Stimulated activated CD8-positive, alpha-beta memory T cell treated with anti-CD3 and anti-CD28 coated beads, Interleukin-4, amount 100 ng/mL, for 1 hour (primary cell): ENCODE measurements around the gene STK10.
A peak's percentile ranks its signal among the peaks of the same experiment; 100 is the strongest.

ENCODE experiments used
- DNase-seq, 2 donors: peaks; one replicate each; pipeline ENCODE4 v3.0.0-alpha.2; 2020; ENCODE audit warnings: low read depth in 2 of 2, low spot score in 1 of 2

STK10 gene

DNA sequence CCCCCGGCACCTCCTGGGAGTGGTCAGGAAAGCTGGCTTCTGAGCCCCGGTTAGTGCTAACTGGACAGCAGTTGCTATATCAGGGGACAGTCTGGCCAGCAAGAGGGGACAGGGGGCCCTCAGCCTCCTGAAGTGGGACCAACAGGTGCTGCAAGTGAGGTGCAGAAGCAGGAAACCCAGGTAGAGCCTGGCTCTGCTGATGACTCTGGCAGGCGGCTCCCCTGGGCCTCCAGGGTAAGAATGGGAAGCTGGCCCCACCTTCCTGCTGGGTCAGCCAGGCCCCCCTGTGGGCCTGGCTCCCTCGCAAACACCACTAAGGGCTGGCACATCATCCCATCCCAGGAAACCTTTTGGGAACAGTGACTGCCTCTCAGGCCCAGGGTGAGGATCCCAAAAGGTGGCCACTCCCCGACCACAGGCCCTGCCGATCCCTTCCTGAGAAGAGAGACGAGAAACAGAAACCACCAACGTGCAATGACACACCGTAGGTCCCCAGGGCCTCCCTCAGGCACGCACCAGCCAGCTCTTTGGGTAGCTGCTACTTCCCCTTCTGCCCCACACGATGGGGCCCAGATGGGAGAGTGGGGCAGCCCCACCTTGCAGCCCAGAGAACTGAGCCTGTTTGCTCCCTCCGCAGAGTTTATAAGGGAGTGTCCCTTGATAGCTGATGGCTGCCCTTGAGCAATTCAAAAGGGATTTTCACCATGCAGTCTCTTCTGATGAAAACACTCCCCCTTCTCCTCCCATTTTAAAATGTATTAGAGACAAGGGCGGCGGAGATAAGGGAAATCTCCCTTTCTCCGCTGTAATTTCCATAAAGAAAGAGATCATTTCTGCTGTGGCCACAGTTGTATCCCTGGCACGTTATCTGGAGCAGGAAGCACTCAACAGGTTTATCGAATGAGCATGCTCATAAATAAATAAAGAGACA lies 76.8 kb downstream of the STK10 start:
- DNase-seq, result peak in 1 of 2 donors; percentile 55

- no peak for DNase-seq
Measured at GRCh38 chr5:172110260-172110815, 77.7 kb downstream of the STK10 start.

DNA sequence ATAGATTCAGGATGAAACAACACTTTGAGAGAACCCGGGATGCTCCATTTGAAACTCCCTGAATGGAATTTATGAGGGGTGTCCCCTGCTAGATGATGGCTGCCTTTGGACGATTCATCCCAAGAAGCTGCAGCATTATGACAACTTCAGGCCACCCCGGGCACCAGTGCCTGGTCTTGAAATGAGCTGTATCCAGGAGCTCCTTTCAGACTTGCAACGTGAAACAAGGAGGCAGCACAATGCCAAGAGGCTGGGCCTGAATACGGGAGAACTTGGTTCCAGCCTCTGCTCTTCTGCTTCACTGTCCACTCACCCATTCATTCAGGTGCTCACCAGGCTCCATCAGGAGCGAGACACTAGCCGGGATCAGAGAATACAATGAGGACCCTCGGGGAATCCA lies 78.3 kb downstream of the STK10 start:
- no peak for DNase-seq

DNA sequence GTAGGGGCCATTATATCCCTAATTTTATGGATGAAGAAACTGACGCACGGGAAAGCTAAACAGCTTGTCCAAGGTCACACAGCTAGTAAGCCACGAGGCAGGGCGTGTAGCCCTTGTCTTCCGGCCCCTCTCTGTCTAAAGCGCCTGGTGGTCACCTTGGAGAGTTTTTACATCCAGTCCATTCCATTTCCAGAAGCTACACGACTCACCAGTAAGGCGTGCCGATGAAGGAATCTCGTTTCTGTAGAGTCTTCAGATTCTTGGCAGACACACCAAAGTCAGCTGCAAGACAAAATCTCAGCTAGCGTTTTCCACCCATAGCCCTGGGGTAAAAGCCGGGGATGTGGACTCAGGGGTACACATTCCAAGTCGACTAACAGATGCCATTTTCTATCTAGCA lies 80.5 kb downstream of the STK10 start:
- no peak for DNase-seq

GRCh38 chr5:172106511-172107356 lies 81.3 kb downstream of the STK10 start:
- DNase-seq, result peak; percentile 39 to 50

- DNase-seq, result no peak
Measured at GRCh38 chr5:172105811-172106210, 82.2 kb downstream of the STK10 start.

DNA sequence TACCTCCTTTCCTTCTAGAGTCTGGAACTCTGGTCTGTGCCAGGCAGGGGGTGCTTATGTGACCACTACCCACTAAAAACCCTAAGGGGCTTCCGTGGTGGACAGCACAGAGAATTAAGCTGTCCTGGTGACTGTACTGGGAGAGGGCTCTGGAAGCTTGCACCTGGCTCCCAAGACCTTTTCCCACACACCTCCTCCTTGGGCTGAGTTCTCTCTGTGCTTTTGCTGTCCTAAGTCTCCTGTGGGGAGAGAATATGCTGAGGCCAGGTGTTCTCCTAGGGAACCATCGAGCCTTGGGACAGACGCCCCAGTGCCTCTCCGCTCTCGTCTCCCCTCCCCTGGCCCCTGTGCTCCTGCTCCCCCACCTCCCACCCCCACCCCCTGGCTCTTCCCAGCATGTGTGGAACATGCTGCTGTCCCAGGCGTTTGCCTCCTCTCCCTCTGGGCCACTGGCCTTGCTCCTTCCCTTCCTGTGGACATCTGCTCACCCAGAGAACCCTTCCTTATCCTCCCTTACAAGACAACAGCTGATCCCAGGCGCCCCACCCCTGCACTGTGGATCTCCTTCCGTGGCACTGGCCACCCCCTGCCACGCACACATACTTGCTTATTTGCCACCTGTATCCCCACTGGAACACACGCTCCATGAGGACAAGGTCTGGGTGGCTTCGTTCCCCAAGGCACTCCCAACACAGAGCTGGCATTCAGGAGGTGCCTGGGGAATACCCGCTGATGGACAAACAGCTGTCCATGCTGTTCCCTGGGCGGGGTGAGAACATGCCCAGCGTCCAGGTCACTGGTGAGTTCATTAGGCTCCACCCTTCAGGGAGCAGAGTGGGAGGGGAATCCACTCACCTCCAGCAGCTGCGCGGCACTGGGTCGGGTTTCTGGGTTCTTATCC lies 83.0 kb downstream of the STK10 start:
- no peak for DNase-seq

DNA sequence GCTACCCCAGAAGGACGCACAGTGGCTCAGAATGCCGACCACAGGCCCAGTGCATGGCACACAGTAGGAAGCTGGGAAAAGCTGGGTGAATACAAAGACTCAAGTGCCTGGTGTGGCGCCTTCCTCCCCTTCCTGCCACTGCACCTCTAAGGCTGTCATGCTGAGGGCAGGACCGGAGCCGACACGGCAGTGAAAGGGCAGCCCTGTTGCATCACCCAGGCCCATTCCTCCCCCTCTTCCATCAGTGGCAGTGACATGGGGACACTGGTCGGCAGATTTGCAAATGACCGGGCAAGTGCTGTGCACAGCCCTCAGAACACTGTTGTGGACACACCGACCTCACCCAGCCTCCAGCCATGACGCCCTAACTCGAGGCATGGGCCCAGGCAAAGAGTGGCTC lies 84.0 kb downstream of the STK10 start:
- no peak for DNase-seq

- DNase-seq, result no peak
Measured at GRCh38 chr5:172102913-172103626, 85.0 kb downstream of the STK10 start.

DNA sequence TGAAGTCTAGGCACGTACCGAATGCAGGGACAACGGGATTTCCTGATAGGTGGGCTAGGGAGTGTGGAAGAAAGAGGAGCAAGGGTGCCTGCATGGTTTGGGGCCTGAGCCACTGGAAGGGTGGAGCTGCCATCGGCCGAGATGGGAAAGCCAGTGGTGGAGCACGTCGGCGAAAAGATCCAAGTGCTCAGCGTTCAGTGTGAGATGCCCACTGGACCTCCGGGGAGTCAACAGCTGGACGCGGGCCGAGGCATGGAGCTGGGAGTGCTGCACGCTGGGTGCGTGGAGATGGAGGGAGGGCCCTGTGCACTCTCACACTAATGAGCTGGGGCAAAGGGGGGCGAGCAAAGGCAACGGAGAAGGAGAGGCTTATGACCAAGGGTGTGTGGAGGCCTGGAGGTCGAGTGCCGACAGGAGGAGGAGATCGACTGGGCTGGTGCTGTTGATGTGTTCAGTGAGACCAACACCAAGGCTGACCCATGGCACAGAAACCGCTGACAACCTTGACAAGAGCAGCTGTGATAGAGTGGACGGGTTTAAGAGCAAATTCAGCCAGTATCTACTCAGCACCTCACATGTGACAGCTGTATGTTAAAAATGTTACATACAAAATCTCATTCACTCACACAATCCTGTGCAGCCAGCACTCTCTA lies 85.7 kb downstream of the STK10 start:
- DNase-seq, result no peak

- DNase-seq, result no peak
Measured at GRCh38 chr5:172101547-172102217, 86.3 kb downstream of the STK10 start.

GRCh38 chr5:172098883-172099282 lies 89.1 kb downstream of the STK10 start:
- DNase-seq, result no peak

- DNase-seq, result no peak
Measured at GRCh38 chr5:172098046-172098445, 90.0 kb downstream of the STK10 start.

DNA sequence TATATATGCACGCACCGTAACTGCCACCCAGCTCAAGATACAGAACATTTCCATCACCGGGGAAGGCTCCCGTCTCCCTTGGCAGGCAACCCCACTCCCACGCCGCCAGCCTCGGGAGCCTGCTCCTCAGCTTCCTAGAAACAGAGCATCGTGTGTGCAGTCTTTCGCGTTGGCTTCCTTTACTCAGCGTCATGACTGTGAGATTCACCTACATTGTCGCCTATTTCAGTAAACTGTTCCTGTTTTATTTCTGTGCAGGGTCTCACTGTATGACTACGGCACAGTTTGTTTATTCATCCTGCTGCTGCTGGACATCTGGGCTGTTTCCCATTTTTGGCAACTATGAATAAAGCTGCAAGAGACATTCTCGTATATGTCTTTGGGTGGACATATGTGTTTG lies 90.7 kb downstream of the STK10 start:
- DNase-seq, result no peak

- DNase-seq, result no peak
Measured at GRCh38 chr5:172096207-172096940, 91.7 kb downstream of the STK10 start.

GRCh38 chr5:172095368-172096206 lies 92.4 kb downstream of the STK10 start:
- no peak for DNase-seq

DNA sequence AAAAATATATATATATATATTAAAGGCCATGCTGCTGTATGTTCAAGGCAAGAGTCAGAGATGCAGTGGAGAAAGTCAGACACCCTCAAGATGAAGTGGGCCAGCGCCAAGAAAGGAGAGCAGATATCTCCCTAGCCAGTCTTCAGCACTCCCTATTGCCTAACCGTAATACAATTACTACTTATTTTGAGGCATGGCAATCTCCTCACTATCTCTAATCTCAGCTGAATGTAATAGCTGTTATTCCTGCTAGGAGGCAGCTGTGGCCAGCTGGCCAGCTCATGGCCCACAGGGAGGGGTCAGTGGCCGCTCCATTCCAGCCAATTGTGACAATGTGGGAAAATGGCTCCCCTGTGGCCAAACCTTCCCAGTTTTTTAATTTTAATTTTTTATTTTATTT lies 94.1 kb downstream of the STK10 start:
- no peak for DNase-seq
